Occipital lobe (tissue), 2 donors: ENCODE results near the gene PTPRO. TPM values are rescaled to one million over a fixed set of nuclear protein-coding genes. Genes with fewer than 3 reads are reported as not detected.

Experiments used
- DNase-seq: peaks from one replicate; lab custom pipeline; 2025; lab: John Stamatoyannopoulos, UW
- total RNA-seq: library from RNA; depleted of rRNA; stranded (reverse); fragments of >200 nt; gene quantifications from one replicate; pipeline ENCODE4 v1.2.3, GENCODE V29; 2014

PTPRO gene
- total RNA-seq, 1 donor from 2014 or later = 157 TPM

DNA sequence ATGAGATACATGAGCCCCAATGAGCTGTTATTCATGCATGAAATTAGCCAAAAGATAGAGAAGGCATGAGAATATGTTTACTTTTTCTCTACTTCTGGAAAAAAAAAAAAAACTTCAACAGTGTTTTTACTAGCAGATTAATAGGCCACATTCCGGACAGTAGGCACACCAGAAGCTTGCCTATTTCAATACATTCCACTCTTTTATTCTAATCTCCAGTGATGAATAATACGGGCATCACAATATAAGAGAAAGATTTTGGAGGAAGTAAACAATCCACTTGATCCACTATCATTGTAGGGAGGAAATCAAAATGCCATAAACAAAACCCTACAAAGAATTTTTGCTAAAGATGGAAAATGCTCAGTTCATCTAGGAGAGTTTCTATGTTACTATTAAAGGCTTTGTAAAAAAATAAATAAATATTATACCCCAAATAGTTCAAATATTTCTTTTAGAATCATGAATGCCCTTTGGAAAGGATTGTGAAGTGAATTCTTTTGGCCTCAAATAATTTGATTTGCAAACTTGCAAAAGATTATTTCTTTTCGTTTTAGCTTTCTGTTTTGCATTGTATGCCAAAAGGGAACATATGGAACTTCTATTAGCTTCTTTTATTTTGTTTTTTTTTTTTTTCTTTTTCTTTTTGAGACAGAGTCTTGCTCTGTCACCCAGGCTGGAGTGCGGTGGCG, 234.2 kb downstream of the PTPRO start:
- DNase-seq = no peak

DNA sequence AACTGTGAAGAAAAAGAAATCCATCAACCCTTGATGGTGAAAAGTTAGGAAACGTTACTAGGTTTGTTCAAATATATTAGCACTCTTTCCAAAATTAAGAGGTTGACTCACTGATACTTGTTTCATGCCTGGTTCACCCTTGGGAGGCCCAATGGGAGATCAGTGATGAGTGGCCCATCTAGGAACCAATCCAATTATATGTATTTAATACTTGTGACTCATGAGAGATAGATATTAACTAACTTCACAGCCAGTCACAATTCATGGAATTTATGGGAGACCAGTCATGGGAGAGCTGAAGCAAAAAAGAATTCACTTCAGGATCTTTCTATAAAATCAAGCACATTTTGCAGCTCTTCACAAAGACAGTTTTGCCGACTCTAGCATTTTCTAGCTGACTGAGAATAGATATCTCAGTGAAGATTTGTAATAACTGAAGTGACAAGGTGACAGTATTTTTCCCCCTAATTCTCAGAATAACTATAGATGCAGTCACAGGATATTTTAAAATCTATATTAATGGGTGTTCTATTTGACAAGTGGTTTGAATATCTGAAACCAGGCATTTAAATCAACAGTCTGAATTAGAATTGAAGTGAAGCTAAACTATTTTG, 236.7 kb downstream of the PTPRO start:
- DNase-seq = no peak

- DNase-seq = no peak
These were observed 239.1 kb downstream of the PTPRO start for GRCh38 chr12:15561396-15561795.

GRCh38 chr12:15562263-15562662, 240.0 kb downstream of the PTPRO start:
- no peak for DNase-seq

GRCh38 chr12:15563663-15564062, 241.4 kb downstream of the PTPRO start:
- no peak for DNase-seq

DNA sequence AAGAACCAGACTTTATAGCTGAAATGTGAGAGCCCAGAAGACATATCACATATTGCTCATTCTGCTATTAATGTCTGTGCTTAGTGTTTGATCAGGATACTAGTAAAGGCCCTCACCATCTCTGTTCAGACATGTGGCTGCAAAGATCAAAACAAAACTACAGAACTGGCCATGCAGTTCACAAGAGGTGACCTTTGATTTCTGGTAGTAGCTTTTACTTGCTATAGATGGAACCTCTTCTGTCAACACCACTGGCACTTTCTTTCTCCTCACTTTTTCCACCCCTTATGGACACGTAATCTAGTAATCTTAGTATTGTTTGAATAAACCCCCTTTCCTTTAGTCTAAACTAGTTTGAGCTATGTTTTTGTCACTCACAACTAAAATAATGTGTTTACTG, 252.0 kb downstream of the PTPRO start:
- no peak for DNase-seq

DNA sequence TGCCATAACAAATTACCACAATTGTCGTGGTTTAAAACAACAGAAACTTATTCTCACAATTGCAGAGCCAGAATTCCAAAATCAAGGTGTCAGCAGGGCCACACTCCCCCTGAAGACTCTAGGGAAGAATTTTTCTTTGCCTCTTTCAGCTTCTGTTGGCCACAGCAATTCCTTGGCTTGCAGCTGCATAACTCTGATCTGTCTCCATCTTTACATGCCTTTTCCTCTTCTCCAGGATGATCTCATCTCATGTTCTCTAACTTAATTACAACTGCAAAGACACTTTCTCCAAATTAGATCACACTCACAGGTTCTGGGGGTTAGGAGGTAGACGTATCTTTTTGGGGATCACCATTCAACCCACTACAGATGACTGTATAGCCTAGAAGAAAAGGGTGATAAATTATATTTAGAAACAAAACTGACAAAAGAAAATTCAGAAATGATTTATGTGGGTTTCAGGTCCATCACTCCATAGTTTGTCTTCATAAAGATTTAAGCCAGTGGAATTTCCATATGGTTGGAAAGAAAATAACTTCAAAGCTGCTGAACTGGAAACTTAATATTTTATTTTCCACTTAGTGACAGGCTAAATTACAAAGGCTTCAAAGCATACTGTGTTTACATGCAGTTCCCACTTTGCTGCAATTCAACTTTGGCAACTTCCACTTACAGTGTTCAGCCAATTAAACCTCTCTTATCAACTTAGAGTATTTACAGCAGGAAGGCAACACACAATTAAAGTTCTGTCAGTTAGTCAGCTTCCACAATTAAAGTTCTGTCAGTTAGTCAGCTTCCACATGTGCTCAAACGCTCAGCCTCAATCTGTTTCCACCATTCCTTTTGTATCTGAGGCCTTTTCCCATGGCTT, 253.6 kb downstream of the PTPRO start:
- no peak for DNase-seq

GRCh38 chr12:15580431-15580830, 258.1 kb downstream of the PTPRO start:
- DNase-seq = no peak

GRCh38 chr12:15581006-15581405, 258.7 kb downstream of the PTPRO start:
- no peak for DNase-seq

DNA sequence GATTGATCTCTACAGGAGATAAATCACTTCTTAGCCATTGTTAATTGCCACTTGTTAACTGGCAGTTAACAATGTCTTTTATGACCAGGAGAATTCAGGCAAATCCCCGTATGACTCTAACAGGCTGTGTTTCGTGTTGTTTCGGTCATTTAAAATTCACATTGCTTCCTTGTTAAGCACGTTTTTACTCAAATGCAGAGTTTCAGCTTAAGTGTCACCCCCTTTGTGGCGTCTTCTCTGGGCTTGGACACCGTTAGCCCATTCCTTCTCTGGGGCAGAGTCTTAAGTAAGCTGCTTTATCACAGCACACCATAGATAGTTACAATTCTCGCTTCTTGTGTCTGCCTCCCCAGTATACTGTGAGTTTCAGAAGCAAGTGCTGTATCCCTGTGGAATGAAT, 261.5 kb downstream of the PTPRO start:
- no peak for DNase-seq

DNA sequence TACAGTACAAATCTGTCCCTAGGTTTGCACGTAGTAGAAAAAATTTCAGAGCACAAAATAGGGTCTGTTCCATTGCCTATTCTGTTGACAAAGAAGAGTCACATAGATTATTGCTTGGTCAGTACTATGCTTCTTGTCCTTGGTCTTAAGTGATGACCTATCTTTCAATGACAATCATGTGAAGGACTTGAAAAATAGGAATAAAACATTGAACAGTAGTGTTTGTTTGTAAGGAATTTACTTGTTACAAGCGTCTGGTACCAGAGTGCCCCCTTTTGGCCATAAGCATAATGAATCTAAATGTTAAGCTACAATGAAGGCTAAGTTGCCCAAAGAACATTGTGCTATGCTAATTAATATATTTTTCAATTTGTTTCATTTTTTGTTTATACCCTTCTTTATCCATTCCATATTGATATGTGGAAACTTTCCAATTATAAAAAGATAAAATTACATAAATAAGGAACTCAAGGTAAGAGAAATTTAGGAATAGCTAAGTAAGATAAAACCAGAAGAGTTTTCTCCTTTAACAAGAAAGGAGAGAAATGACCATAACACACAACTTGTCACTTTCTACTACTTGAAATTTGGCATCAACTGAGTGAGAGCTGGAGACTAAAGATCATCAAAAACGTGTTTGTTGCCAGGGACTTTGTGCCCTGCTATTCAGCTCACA, 262.2 kb downstream of the PTPRO start:
- DNase-seq = no peak

- DNase-seq = no peak
These were observed 267.2 kb downstream of the PTPRO start for GRCh38 chr12:15589328-15590032.

- DNase-seq = peak; percentile 60
These were observed 268.0 kb downstream of the PTPRO start for GRCh38 chr12:15590180-15590826.

- DNase-seq = no peak
These were observed 269.5 kb downstream of the PTPRO start for GRCh38 chr12:15591811-15592210.

GRCh38 chr12:15592934-15593333, 270.6 kb downstream of the PTPRO start:
- no peak for DNase-seq

DNA sequence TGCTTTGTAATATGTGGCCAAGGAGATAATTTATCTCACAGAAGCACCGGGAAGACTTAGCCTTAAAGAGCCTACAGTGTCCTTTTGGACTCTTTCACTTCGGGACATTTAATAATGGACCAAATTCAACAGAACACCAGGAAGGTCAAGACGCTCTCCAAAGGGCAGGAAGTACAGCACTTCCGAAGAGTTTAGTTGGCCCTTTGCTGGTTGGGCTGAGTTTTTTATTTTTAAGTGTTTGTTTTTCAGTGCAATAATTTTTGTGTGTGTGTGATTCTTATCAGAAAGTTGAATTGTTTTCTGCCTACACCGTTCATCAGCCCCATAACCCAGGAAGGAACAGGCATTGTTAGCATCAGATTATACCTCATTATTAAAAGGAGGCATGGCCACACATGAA, 273.9 kb downstream of the PTPRO start:
- no peak for DNase-seq

- no peak for DNase-seq
These were observed 275.0 kb downstream of the PTPRO start for GRCh38 chr12:15597125-15597830.

DNA sequence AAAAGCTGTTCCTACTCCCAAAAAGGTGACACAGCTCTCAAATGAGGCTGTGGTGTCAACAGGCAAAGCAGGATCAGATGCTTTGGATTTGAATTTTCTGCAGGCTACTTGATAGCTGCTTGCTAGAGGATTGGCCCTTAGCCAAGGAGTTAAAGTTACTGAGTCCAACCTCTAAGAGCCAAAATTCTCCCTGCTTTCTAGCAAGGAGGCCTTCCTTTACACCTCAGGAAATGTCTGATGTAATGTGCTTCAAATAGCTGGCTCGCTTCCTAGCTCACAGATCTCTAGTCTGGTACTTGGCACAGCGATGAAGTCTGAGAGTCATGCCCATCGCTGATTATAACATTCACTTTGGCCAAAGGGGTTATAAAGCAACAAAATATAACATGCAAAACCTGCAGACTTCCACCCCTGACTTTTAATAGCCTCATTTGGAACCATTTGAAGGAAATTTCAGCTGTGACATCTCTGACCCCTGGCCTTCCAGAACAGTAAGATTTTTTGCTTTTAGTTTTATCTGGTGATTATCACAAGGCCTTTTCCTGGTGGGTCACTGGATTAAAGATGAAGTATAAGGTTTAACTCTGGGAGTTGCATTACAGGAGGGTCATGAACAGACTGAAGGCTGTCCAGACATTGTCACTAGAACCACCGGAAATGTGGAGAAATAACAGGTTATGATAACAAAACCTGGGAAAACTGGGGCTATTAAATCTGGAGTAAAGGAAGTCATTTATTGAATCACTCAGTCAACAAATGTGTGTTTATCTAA, 277.1 kb downstream of the PTPRO start:
- no peak for DNase-seq

GRCh38 chr12:15600223-15600935, 278.1 kb downstream of the PTPRO start:
- DNase-seq = no peak
